ENCODE measurements around the gene TFCP2.
A peak's percentile ranks its signal among the peaks of the same experiment; 100 is the strongest.

TFCP2 gene

DNA sequence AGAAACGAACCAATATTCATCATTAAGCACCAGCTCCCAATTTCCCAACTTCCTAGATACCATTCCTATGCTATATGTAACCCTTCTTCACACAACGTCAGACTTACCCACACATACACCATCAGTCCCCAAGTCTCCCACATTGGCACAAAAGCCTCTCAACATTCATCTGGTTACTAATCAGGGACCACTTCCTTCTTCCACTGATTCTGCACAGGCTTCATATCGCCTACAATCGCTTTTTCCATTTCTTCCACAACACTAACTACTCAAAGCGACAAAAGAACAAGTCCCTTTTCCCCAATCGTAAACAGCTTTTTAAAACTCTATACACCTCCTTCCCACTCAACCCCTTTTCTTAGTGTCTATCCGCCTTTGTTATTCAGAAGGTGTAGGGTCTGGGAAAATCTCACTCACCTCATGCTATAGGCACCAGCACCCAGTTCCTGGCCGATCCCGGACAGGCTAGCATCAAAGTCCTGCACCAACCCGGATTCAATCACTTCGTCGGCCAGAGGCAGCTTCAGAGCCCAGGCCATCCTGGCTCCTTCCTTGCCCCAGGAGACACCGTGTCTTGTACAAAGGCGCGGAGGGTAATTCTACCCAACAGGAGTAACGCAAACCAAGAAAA is 936 bp downstream of the TFCP2 start:
- in situ Hi-C loops (cut with MboI; ENCODE audit: low pct_unique_long_range_greater_than_20kb, low sequenced_read_pairs): no loop called here
- peak; percentile 47 for DNase-seq

DNA sequence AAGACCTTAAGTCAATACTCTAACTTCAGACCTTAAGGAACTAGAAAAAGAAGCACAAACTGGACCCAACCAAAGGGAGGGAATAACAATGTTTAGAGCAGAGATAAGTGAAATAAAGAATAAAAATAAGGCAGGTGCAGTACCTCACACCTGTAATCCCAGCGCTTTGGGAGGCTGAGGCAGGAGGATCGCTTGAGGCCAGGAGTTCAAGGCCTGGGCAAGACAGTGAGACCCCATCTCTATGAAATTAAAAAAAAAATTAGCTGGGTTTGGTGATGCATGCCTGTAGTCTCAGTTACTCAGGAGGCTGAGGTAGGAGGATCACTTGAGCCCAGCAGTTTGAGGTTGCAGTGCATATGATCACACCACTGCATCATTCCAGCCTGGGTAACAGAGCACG is 9.1 kb downstream of the TFCP2 start:
- no peak for DNase-seq
- in situ Hi-C loops (cut with MboI; ENCODE audit: low pct_unique_long_range_greater_than_20kb, low sequenced_read_pairs): no loop called here

DNA sequence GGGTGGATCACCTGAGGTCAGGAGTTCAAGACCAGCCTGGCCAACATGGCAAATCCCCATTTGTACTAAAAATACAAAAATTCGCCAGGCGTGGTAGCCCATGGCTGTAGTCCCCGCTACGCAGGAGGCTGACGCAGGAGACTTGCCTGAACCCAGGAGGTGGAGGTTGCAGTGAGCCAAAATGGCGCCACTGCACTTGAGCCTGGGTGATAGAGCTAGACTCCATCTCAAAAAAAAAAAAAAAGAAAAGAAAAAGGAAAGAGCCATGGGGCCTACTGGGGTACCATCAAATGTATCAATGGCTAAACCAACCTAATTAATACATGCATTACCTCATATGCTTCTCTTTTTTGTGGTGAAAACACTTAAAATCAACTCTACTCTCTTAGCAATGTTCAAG is 10.7 kb downstream of the TFCP2 start:
- in situ Hi-C loops (cut with MboI; ENCODE audit: low pct_unique_long_range_greater_than_20kb, low sequenced_read_pairs): no loop called here

DNA sequence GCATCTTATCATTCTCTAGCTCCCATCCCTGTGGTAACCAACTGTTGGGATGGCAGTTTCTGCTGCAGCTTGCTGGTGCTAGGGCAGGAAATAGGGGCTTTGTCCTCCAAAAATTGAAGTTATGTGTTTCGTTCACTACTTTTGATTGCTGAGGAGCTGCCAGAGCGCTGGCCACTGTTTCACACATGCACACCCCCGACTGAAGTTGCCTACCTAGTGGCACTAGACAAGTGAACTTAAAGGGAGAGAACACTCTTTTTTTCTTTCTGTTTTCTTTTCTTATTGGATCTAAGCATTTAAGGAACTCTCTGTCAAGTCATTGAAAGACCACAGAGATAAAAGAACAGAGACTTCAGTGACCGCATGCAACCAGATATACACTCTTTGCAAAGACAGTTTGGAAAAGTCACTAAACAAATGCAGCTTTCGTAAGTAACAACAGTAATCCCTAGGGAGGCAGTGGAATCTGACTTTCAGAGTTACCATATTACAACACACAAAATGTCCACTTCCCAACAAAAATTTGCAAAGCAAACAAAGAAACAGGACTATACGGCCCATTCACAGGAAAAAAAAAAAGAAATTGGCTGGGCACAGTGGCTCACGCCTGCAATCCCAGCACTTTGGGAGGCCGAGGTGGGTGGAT is 12.0 kb downstream of the TFCP2 start:
- no peak for DNase-seq
- in situ Hi-C loops (cut with MboI; ENCODE audit: low pct_unique_long_range_greater_than_20kb, low sequenced_read_pairs): no loop called here

More for the DNA sequence above, 10.7 kb downstream of the TFCP2 start:
- no peak for DNase-seq

DNA sequence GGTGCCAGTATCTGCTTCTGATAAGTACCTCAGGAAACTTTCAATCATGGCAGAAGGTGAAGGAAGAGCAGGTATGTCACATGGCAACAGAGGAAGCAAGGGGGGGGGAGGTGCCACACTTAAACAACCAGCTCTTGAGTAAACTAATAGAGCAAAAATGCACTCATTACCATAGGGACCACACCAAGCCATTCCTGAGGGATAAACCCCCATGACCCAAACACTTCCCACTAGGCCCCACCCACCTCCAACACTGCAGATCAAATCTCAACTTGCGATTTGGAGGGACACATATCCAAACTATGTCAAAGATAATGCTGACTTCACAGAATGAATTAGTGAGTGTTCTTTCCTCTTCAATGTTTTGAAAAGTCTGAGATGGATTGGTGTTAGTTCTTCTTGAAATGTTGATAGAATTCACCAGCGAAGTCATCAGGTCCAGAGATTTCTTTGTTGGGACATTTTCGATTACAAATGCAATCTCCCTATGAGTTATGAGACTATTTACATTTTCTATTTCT is 16.6 kb downstream of the TFCP2 start:
- in situ Hi-C loops (cut with MboI; ENCODE audit: low pct_unique_long_range_greater_than_20kb, low sequenced_read_pairs): no loop called here
- no peak for DNase-seq

DNA sequence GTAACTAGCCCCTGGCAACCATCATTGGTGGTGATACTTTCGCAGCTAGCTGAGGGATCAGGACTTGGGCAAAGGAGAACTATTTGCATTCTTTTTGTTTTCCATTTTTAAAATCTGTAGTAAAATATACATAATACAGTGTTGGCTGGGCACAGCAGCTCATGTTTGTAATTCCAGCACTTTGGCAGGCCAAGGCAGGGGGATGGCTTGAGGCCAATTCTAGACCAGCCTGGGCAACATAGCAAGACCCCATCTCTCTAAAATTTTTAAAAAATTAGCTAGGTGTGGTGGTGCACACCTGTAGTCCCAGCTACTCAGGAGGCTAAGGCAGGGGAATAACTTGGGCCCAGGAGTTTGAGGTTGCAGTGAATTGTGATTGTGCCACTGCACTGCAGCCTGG is 20.0 kb downstream of the TFCP2 start:
- in situ Hi-C loops (cut with MboI; ENCODE audit: low pct_unique_long_range_greater_than_20kb, low sequenced_read_pairs): no loop called here

DNA sequence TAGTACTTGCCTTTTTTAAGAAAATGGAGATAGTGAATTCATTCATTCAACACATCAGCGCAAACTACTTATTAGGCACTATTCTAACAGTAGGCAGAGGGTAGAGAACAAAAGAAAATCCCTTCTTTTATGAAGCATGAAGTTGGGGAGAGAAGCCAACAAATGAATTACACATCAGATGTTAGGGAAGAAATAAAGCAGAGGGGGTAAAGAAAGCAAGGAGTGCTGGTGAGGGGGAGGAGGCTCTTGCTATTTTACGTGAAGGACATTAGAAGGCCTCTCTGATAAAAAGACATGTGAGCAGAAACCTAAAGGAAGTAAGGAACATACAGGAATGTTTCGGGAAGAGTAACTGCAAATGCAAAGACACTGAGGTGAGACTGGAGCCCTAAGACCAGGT is 22.2 kb downstream of the TFCP2 start:
- DNase-seq: no peak
- in situ Hi-C loops (cut with MboI; ENCODE audit: low pct_unique_long_range_greater_than_20kb, low sequenced_read_pairs): no loop called here

More for the DNA sequence above, 20.0 kb downstream of the TFCP2 start:
- no peak for DNase-seq

DNA sequence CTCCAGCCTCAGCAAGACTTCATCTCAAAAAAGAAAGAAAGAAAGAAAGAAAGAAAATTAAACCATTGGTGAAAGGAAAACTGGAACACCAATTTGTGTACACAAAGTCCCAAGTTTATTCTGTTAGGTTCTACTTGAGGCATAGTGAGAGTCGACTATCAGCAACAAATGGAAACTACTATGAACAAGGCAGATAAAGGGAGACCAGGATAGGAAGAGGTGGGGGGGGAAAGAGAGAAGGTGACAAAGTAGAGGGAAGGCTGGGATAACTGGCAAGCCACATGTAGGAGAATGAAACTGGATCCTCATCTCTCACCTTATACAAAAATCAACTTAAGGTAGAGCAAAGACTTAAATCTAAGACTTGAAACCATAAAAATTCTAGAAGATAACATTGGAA is 25.6 kb downstream of the TFCP2 start:
- DNase-seq: no peak
- in situ Hi-C loops (cut with MboI; ENCODE audit: low pct_unique_long_range_greater_than_20kb, low sequenced_read_pairs): no loop called here

DNA sequence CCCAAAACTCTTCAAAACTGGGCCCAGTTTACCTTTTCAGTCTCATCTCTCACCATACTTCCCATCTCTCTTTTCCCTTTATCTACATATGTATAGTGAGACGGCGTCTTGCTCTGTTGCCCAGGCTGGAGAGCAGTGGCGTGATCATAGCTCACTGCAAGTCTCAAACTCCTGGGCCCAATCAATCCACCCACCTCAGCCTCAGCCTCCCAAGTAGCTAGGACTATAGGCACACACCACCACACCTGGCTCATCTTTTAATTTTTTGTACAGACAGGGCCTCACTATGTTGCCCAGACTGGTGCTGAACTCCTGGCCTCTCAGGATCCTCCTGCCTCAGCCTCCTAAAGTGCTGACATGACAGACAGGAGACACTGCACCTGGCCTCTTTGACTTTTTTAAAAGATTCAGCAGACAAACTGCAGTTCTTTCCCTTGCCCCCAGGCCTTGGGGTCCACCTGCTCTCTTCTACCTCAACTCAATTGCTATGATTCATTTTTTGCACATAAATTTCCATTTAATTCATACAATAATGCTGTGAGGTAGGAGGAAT is 33.6 kb downstream of the TFCP2 start:
- no peak for DNase-seq
- in situ Hi-C loops (cut with MboI; ENCODE audit: low pct_unique_long_range_greater_than_20kb, low sequenced_read_pairs): no loop called here

DNA sequence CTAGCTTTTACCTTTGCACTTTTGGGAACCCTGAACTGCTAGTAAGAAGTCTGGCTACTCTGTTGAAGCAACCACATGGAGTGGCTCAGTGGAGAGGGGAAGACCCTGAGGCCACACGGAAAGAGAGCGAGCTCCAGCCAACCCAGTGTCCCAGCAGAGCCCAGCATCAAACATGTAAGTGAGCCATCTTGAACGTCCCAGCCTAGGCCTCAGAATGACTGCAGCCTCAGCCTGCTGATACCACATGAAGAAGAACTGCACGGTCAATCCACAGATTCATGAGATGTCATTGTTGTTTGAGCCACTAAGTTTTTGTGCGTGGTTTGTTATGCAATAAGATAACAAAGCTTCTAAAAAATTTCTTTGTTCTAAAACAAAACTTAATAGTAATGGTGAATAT is 40.2 kb downstream of the TFCP2 start:
- in situ Hi-C loops (cut with MboI; ENCODE audit: low pct_unique_long_range_greater_than_20kb, low sequenced_read_pairs): no loop called here
- no peak for DNase-seq

DNA sequence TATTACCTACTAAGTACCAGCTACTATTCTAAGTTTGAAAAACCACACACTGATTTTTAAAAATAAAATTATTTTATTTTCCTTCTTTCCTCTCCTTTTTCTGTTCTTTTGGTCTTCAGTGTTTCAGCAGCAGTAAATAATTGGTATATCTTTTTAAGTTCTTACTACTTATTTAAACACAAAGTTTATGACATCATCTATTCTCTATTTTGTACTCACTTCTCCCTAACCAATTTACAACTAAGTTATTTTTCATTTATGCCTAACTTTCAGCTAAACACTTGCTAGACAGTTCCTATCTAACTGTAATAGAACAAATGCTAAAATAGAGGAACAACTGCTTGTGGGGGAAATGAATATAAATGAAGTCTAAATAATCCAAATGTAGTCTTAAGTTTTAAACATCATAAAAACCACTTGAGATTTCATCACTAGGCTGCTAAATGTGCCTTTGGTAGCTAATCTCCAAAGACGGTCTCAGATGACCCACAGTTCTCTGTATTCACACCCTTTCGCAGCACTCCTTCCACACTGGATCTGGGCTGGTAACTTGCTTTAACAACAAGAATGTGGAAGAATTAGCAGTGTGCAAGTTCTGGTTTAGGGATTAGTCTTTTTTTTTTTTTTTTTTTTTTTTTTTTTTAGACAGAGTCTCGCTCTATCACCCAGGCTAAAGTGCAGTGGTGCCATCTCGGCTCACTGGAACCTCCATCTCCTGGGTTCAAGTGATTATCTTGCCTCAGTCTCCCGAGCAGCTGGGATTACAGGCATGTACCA is 41.0 kb downstream of the TFCP2 start:
- in situ Hi-C loops (cut with MboI; ENCODE audit: low pct_unique_long_range_greater_than_20kb, low sequenced_read_pairs): no loop called here
- no peak for DNase-seq

DNA sequence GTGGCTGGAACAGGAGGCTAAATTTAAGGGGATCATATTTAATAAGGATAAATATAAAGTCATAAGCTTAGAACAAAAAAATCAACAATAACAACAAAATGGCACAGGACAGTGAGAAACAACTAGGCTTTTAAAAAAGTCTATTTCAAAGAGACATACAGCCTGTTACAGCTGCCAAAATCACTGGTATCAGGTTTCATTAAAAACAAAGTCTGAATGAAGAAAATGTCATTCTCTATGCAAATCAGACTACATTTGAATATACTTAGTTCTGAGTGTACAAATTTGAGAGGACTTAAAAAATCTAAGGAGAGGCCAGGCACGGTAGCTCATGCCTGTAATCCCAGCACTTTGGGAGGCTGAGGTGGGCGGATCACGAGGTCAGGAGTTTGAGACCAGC is 44.0 kb downstream of the TFCP2 start:
- in situ Hi-C loops (cut with MboI; ENCODE audit: low pct_unique_long_range_greater_than_20kb, low sequenced_read_pairs): no loop called here
- no peak for DNase-seq

DNA sequence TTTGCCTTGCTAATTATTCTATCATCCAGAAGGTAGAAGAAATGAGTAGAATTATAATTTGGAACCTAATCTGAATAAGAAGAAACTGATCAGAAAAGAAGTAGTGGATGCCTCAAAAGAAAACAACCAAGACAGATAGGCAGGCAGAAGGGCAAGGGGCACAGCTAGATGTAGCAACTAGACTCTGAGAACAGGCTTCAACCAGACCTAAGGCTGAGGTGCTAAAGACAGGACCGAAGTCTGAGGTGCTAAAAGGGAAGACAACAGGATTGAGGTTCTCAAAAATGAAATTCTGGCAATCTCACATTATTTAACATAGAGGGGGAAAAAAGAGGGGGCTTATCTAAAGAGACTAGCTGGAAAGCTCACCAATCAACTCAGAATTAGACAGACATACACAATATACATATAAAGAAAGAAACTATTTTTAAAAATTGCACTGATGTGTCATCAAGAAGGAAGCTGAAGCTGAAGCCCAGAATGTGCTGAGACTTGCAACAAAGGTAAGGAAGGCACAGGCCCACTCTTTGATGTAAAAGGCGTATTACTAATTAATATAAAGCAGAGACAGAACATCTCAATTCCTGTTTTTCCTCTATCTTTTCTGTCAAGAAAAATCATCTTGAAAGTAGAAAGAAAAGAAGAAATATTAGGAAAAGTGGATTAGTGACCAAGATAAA is 45.7 kb downstream of the TFCP2 start:
- in situ Hi-C loops (cut with MboI; ENCODE audit: low pct_unique_long_range_greater_than_20kb, low sequenced_read_pairs): no loop called here
- no peak for DNase-seq

DNA sequence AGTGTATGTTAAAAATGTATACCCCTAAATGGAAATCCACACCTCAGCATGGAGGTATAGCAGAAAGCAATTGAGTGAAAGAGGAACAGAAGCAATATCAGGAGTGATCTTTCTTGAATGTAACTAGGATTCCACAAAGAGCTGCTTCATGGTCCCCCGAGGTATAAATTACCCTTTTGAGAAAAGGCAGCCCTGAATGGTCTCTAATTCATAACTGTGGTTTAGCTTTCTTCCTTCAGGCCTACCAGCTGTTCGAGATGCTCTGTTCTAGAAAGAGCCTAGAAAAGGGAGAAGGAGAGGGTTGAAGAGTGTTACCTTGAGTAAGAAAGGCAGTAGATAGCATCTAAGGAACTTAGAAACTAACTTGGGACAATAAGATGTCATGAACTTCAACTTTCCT is 46.6 kb downstream of the TFCP2 start:
- in situ Hi-C loops (cut with MboI; ENCODE audit: low pct_unique_long_range_greater_than_20kb, low sequenced_read_pairs): no loop called here
- DNase-seq: no peak

DNA sequence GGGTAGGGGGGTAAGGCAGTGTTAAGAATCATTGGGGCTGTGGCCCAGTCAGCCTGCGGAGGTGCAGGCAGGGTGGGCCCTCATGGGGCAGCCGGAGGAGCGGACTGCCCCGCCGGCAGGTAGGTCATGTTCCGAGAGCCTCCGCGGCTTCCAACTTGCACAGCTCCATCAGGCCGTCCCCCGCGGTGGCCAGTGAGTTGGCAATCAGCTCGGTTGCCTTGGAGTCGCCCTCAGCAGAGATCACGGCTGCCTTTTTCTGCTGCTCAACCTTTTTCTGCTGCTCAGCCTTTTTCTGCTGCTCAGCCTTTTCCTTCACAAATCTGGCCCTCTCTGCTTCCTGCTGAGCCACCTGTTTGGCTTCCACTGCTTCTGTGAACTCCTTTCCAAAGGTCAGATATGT is 48.4 kb downstream of the TFCP2 start:
- DNase-seq: no peak
- in situ Hi-C loops (cut with MboI; ENCODE audit: low pct_unique_long_range_greater_than_20kb, low sequenced_read_pairs): no loop called here

DNA sequence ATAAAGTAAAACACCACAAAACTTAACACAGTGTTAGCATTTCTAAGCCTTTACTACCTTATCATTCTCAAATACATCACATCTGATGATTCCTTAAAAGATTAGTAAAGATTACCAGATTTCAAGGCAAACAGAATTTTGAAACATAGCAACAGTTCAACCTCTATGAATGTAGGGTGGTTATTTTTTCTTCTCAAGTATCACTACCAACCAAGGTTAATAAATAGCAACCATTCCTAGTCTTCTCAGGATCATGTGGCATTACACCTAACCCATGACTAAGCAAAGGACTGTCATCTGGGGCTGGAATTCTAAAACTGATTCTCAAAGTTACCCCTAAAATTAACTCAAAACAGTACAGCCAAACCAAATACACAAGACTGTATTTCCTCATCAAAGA is 50.1 kb downstream of the TFCP2 start:
- in situ Hi-C loops (cut with MboI; ENCODE audit: low pct_unique_long_range_greater_than_20kb, low sequenced_read_pairs): no loop called here
- DNase-seq: no peak

DNA sequence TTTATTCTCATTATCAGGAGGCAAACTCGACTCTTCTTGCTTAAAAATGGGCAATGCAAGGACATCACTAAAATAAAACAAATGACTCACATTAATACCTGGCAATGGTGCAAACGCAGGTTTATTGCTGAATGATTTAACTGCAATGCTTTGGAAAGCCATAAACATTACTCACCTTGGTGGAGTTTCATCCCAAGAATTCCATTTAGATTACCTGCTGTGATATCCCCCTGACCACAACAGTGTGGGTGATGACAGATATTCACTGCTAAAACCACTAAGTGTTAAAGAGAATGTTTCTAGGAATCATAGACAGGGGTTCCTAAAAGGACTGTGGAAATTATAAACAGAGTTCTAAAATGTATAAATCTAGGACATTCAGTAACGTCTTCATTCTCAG is 54.2 kb downstream of the TFCP2 start:
- in situ Hi-C loops (cut with MboI; ENCODE audit: low pct_unique_long_range_greater_than_20kb, low sequenced_read_pairs): no loop called here
- DNase-seq: no peak

DNA sequence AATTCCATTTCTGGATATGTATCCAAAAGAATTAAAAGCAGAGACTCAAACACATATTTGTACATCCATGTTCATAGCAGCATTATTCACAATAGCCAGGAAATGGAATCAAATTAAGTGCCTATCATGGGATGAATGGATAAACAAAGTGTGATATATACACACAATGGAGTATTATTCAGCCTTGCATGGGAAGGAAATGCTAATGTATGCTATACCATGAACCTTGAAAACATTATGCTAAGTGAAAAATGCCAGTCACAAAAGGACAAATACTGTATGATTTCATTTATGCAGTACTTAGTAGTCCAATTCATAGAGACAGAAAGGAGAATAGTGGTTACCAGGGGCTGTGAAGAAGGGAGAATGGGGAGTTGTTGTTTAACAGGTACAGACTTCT is 57.4 kb downstream of the TFCP2 start:
- in situ Hi-C loops (cut with MboI; ENCODE audit: low pct_unique_long_range_greater_than_20kb, low sequenced_read_pairs): no loop called here

DNA sequence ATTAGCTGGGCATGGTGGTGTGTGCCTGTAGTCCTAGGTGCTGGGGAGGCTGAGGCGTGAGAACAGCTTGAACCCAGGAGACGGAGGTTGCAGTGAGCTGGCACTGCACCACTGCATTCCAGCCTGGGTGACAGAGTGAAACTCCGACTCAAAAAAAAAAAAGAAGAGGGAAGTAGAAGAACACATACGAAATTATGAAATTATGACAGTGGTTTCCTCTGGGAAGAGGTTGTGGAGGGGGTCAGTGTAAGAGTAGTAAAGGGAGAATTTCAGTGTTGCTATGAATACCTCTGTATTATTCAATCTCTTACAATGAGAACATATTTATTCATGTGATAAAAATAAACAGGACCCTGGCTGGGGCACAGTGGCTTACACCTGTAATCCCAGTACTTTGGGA is 64.8 kb downstream of the TFCP2 start:
- in situ Hi-C loops (cut with MboI; ENCODE audit: low pct_unique_long_range_greater_than_20kb, low sequenced_read_pairs): no loop called here
- DNase-seq: no peak

More for the DNA sequence above, 57.4 kb downstream of the TFCP2 start:
- DNase-seq: no peak

DNA sequence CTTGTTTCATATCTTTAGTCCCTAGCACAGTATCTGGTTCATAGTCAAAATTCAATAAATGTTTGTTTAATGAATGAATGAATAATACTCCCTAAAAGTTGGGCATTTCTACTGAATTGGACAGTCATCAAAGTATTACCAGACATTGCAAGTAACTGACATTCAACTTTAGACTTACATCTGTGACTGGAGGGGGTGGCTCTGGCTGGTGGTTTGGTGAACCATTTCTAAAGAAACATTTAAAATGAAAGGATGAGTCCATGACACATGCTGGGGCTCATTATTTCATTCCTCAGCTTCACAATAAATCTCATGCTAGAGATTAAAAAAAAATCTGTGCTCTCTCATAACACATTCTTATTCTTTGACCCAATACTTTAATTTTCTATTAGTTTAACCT is 69.0 kb downstream of the TFCP2 start:
- DNase-seq: no peak
- in situ Hi-C loops (cut with MboI; ENCODE audit: low pct_unique_long_range_greater_than_20kb, low sequenced_read_pairs): no loop called here

Data from KBM-7 (cell line).